ENCODE results near the gene CLCN3. TPM values are rescaled to one million over a fixed set of nuclear protein-coding genes. Genes with fewer than 3 reads are reported as not detected.

The CLCN3 gene
- total RNA-seq, 1 donor from 2014 or later: 45.9 TPM

GRCh38 chr4:169650227-169650936, 30.0 kb downstream of the CLCN3 start:
- no peaks in the 10 kb centered on the region for H3K4me1 Mint-ChIP-seq (ENCODE audit: unreplicated experiment)
- H3K9me3 Mint-ChIP-seq: no peaks in the 10 kb centered on the region
- H3K27ac Mint-ChIP-seq: no peak overlapping the region
- H3K27me3 Mint-ChIP-seq: no peaks in the 10 kb centered on the region
- no peak for DNase-seq (ENCODE audit: extremely low spot score, unreplicated experiment)
- no peak for TF ChIP-seq CTCF (conservative IDR thresholded peaks at IDR 0.05)
- peaks cover 5% of the 10 kb centered on the region for H3K36me3 Mint-ChIP-seq
- no peak overlapping the region for H3K4me3 Mint-ChIP-seq

- H3K36me3 Mint-ChIP-seq: peaks cover 9% of the 10 kb centered on the region
- H3K27ac Mint-ChIP-seq: no peak overlapping the region
- DNase-seq (ENCODE audit: extremely low spot score, unreplicated experiment): no peak
- no peaks in the 10 kb centered on the region for H3K9me3 Mint-ChIP-seq
- H3K4me1 Mint-ChIP-seq (ENCODE audit: unreplicated experiment): peaks cover 4% of the 10 kb centered on the region
- TF ChIP-seq CTCF (conservative IDR thresholded peaks at IDR 0.05): no peak
- no peaks in the 10 kb centered on the region for H3K27me3 Mint-ChIP-seq
- H3K4me3 Mint-ChIP-seq: no peak overlapping the region
Observed at GRCh38 chr4:169652535-169652934, 32.2 kb downstream of the CLCN3 start.

DNA sequence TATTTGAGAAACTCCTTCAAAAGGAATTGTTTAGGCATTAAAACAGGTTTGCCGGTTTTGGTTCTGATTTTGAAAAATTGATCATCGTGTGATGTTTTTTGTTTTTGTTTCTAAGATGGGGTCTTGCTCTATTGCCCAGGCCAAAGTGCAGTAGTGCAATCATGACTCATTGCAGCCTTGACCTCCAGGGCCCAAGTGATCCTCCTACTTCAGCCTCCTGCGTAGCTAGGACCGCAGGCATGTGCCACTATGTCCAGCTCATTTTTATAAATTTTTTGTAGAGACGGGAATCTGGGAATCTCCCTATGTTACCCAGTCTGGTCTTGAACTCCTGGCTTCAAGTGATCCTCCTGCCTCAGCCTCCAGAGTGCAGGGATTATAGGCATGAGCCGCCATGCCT, 35.0 kb downstream of the CLCN3 start:
- Mint-ChIP-seq H3K9me3 (no peaks in the 10 kb centered on the region), H3K4me3 (no peak overlapping the region), H3K36me3 (peaks cover 9% of the 10 kb centered on the region), H3K27me3 (no peaks in the 10 kb centered on the region), H3K27ac (no peak overlapping the region), H3K4me1 (ENCODE audit: unreplicated experiment) (peaks cover 12% of the 10 kb centered on the region)
- TF ChIP-seq CTCF (conservative IDR thresholded peaks at IDR 0.05): no peak
- no peak for DNase-seq (ENCODE audit: extremely low spot score, unreplicated experiment)

DNA sequence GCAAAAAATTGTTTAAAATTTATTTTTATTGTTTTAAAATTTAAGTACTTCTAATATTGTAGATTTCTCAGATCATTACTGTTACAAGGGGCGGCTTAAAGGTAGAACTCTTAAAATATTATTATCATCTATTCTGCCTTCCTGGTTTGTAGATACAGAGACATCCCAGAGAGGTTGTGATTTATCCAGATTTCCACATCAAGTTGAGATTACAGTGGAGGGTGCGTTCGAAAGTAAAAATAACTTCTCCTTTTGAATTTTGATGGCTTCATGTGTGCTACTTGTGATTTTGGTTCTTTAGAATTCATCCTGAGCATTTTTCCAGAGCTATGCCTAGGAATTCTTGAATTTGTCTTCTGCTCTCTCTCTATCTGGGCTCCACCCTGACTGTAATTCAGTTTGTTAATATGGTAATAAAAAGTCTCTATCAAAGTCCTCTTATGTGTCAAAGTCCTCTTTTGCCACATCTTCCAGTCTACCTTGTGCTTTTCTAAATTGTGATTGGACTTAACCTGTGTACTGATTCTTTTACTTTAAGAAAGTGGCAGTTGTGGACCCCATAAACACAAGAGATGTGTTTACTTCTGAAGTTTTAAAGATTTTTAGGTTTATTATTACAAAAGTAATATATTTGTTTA, 37.2 kb downstream of the CLCN3 start:
- no peak for TF ChIP-seq CTCF (conservative IDR thresholded peaks at IDR 0.05)
- peak overlapping the region; percentile 5 for H3K4me3 Mint-ChIP-seq
- no peaks in the 10 kb centered on the region for H3K9me3 Mint-ChIP-seq
- peaks cover 17% of the 10 kb centered on the region for H3K4me1 Mint-ChIP-seq (ENCODE audit: unreplicated experiment)
- H3K36me3 Mint-ChIP-seq: peaks cover 9% of the 10 kb centered on the region
- H3K27me3 Mint-ChIP-seq: no peaks in the 10 kb centered on the region
- DNase-seq (ENCODE audit: extremely low spot score, unreplicated experiment): no peak
- H3K27ac Mint-ChIP-seq: peak overlapping the region; percentile 96

- Mint-ChIP-seq H3K4me1 (ENCODE audit: unreplicated experiment) (peaks cover 21% of the 10 kb centered on the region), H3K27me3 (no peaks in the 10 kb centered on the region), H3K36me3 (peaks cover 6% of the 10 kb centered on the region), H3K27ac (peak overlapping the region; percentile 96), H3K4me3 (no peak overlapping the region), H3K9me3 (no peaks in the 10 kb centered on the region)
- no peak for DNase-seq (ENCODE audit: extremely low spot score, unreplicated experiment)
- TF ChIP-seq CTCF (conservative IDR thresholded peaks at IDR 0.05): no peak
Observed at GRCh38 chr4:169658196-169658595, 37.8 kb downstream of the CLCN3 start.

All from type B pancreatic cell (in vitro differentiated cells).